Measurements from ENCODE around the gene NUDT4.

NUDT4 gene

GRCh38 chr12:93356214-93356613 lies 21.5 kb upstream of the NUDT4 start:
- H3K4me3 ChIP-seq (ENCODE audit: low read depth, low read length) = no peak overlapping the region
- TF ChIP-seq, protein P1, sequence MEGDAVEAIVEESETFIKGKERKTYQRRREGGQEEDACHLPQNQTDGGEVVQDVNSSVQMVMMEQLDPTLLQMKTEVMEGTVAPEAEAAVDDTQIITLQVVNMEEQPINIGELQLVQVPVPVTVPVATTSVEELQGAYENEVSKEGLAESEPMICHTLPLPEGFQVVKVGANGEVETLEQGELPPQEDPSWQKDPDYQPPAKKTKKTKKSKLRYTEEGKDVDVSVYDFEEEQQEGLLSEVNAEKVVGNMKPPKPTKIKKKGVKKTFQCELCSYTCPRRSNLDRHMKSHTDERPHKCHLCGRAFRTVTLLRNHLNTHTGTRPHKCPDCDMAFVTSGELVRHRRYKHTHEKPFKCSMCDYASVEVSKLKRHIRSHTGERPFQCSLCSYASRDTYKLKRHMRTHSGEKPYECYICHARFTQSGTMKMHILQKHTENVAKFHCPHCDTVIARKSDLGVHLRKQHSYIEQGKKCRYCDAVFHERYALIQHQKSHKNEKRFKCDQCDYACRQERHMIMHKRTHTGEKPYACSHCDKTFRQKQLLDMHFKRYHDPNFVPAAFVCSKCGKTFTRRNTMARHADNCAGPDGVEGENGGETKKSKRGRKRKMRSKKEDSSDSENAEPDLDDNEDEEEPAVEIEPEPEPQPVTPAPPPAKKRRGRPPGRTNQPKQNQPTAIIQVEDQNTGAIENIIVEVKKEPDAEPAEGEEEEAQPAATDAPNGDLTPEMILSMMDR (IDR thresholded peaks at IDR 0.05; ENCODE audit: low read depth, low read length, missing control alignments) = no peak
- no peak for DNase-seq (ENCODE audit: low read depth)

- TF ChIP-seq, protein P1 (IDR thresholded peaks at IDR 0.05; ENCODE audit: low read depth, low read length, missing control alignments) = no peak
- no peak overlapping the region for H3K4me3 ChIP-seq (ENCODE audit: low read depth, low read length)
- no peak for DNase-seq (ENCODE audit: low read depth)
These were observed 19.7 kb upstream of the NUDT4 start for GRCh38 chr12:93358058-93358457.

- no peak overlapping the region for H3K4me3 ChIP-seq (ENCODE audit: low read depth, low read length)
- DNase-seq (ENCODE audit: low read depth) = no peak
- TF ChIP-seq, protein P1 (IDR thresholded peaks at IDR 0.05; ENCODE audit: low read depth, low read length, missing control alignments) = no peak
These were observed 18.9 kb upstream of the NUDT4 start for GRCh38 chr12:93358821-93359220.

DNA sequence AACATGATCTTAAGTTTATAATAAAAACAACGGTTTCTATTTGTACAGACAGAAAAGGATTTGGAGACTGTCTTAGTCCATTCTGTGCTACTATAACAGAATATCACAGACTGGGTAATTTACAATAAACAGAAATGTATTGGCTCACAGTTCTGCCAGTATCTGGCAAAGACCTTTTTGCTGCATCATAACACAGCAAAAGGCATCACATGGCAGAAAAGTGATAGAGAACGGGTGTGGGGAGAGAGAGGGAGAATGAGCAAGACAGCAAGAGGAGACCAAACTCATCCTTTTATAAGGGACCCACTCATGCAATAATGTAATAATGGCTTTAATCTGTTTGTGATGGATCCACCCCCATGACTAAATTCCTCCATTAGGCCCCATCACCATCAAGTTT lies 17.0 kb upstream of the NUDT4 start:
- DNase-seq (ENCODE audit: low read depth) = no peak
- TF ChIP-seq, protein P1 (IDR thresholded peaks at IDR 0.05; ENCODE audit: low read depth, low read length, missing control alignments) = no peak
- H3K4me3 ChIP-seq (ENCODE audit: low read depth, low read length) = no peak overlapping the region

DNA sequence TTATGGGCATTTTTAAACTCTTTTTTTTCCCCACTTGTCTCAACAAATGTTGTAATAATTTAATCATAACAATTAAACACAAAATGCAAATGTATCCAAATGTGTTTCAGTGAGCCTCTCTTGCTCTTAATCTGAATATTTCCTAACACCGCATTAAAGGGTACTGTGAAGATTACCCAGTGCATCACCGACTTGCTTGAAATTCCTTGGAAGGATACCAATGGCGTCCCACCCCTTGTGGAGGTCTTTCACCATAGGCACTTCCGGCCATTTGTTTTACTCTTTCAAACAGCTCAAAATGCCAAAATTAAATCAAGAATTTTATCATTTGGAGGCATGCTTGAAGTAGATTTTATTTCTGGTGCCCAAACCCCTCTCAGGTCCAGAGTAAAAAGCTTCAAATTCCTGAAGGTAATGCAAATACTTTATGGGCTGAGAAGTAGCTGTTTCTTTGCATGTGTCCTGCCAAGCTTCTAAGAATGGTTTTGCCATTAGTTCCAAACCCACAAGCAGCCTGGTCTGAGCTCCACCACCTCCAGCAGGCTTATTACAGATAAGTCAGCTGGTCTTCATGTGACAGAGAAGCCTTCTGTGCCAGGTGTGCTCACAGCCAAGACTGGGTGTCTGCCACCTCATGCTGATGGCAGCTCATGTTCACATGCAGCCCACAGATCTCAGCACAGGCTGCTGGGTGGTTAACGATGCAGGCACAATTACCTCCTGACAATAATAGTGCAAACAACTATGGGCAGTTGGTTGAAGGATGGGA lies 16.4 kb upstream of the NUDT4 start:
- TF ChIP-seq, protein P1 (IDR thresholded peaks at IDR 0.05; ENCODE audit: low read depth, low read length, missing control alignments) = no peak
- no peak overlapping the region for H3K4me3 ChIP-seq (ENCODE audit: low read depth, low read length)
- no peak for DNase-seq (ENCODE audit: low read depth)

GRCh38 chr12:93363841-93364297 lies 13.9 kb upstream of the NUDT4 start:
- TF ChIP-seq, protein P1 (IDR thresholded peaks at IDR 0.05; ENCODE audit: low read depth, low read length, missing control alignments) = no peak
- no peak for DNase-seq (ENCODE audit: low read depth)
- no peak overlapping the region for H3K4me3 ChIP-seq (ENCODE audit: low read depth, low read length)

All from GM12864 (cell line).